ENCODE data around the gene ASS1.

DNA sequence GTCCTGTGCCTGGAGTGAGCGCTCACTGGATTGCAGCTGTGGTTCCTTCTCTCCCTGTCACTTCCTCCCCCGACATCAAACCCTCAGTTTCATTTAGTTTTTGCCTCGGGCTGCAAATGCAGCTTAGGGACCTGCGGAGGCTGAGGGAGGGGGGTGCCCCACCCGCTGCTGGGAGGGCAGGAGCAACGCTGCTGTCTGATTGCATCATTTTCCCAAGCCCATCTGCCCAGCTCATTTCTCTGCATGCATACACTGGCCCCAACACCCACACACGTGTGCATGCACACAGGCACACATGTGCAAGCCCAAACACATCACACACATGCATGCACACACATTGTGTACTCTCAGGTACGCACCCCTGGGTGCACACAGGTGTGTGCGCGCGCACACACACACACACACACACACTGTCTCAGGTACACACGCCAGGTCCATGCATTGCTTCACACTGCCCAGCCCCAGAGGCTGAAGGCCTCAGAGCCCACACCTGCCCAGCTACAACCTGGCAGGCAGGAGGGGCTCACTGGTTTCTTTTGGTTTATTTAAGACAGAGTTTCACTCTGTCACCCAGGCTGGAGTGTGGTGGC lies 3.4 kb downstream of the ASS1 start:
- no peak for TF ChIP-seq EZH2 (IDR thresholded peaks at IDR 0.05; ENCODE audit: low read length, missing control alignments)
- TF ChIP-seq, protein P1, sequence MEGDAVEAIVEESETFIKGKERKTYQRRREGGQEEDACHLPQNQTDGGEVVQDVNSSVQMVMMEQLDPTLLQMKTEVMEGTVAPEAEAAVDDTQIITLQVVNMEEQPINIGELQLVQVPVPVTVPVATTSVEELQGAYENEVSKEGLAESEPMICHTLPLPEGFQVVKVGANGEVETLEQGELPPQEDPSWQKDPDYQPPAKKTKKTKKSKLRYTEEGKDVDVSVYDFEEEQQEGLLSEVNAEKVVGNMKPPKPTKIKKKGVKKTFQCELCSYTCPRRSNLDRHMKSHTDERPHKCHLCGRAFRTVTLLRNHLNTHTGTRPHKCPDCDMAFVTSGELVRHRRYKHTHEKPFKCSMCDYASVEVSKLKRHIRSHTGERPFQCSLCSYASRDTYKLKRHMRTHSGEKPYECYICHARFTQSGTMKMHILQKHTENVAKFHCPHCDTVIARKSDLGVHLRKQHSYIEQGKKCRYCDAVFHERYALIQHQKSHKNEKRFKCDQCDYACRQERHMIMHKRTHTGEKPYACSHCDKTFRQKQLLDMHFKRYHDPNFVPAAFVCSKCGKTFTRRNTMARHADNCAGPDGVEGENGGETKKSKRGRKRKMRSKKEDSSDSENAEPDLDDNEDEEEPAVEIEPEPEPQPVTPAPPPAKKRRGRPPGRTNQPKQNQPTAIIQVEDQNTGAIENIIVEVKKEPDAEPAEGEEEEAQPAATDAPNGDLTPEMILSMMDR (conservative IDR thresholded peaks at IDR 0.05 in 1 of 2, IDR thresholded peaks at IDR 0.05 in 1 of 2; ENCODE audit: low read depth in 1 of 2, low read length in 2 of 2), result no peak

Measured in fibroblast of lung (primary cell).